Spleen (tissue), 7 donors: ENCODE results near the gene JAML.

Experiments used
- POLR2A ChIP-seq, 3 donors: fragments of 450-650 bp; IDR thresholded peaks; one replicate each; pipeline ENCODE4 v1.5.1; 2017; ENCODE audit warnings: antibody characterized with exemption in 3 of 3, mild to moderate bottlenecking in 1 of 3
- TF ChIP-seq, protein P1 (sequence below), 11 experiments: fragments of 200-600 bp in 7 of 11; fragments of 450-650 bp in 4 of 11; sonication (generic) in 4 of 11; IDR thresholded peaks in 8 of 11; conservative IDR thresholded peaks in 3 of 11; 1 replicate in 7 of 11; 2 replicates in 4 of 11; pipeline versions ENCODE4 v1.4.0 to v1.8.0; 2016 to 2021; ENCODE audit warnings: antibody characterized with exemption in 11 of 11, inconsistent platforms in 4 of 11, mild to moderate bottlenecking in 1 of 11
- donor health status: DM: no; HTN: no; CAD: no; lungs with moderate emphysema.
- donor health status: DM: no; HTN: no; CAD: no.
- donor health status: DM: no; HTN: no; CAD: no.

DNA sequence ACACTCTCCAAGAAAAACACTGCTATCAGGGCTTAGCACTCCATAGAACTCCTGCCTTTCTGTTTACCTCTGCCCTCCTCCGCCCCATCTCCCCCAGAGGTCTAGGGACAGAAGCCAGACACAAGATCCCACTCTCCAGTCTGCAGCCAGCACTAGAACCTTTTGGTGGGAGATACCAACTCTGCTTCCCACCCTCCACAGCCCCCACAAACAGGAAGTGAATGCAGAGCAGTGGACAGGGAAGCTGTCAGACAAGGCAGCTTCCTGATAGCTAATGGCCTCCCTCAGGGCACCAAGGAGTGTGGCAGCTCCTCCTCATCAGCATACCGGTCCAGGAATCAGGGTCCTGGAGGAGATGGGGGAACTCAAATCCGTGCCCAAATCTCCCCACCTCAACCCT, 77.3 kb downstream of the JAML start:
- TF ChIP-seq, protein P1, sequence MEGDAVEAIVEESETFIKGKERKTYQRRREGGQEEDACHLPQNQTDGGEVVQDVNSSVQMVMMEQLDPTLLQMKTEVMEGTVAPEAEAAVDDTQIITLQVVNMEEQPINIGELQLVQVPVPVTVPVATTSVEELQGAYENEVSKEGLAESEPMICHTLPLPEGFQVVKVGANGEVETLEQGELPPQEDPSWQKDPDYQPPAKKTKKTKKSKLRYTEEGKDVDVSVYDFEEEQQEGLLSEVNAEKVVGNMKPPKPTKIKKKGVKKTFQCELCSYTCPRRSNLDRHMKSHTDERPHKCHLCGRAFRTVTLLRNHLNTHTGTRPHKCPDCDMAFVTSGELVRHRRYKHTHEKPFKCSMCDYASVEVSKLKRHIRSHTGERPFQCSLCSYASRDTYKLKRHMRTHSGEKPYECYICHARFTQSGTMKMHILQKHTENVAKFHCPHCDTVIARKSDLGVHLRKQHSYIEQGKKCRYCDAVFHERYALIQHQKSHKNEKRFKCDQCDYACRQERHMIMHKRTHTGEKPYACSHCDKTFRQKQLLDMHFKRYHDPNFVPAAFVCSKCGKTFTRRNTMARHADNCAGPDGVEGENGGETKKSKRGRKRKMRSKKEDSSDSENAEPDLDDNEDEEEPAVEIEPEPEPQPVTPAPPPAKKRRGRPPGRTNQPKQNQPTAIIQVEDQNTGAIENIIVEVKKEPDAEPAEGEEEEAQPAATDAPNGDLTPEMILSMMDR (IDR thresholded peaks at IDR 0.05 in 8 of 11, conservative IDR thresholded peaks at IDR 0.05 in 3 of 11) = no peak
- no peak for TF ChIP-seq POLR2A (IDR thresholded peaks at IDR 0.05)
